HepG2 (cell line): ENCODE measurements around the gene GMFB. TPM values are rescaled to one million over a fixed set of nuclear protein-coding genes. Genes with fewer than 3 reads are reported as not detected.
A peak's percentile ranks its signal among the peaks of the same experiment; 100 is the strongest.

Experiments
- ARID2 ChIP-seq: sonication (generic); formaldehyde crosslinking; IDR thresholded peaks from 2 replicates; pipeline ENCODE4 v1.8.1; 2022; ENCODE audit warnings: mild to moderate bottlenecking, missing genetic modification reagents, borderline replicate concordance
- DNMT1 ChIP-seq: sonication (generic); formaldehyde crosslinking; IDR thresholded peaks from 2 replicates; pipeline ENCODE4 v1.5.1; 2020; ENCODE audit warnings: mild to moderate bottlenecking, missing genetic modification reagents
- JARID2 ChIP-seq: sonication (generic); formaldehyde crosslinking; IDR thresholded peaks from 2 replicates; pipeline ENCODE4 v1.8.1; 2023; ENCODE audit warnings: missing genetic modification reagents, inconsistent platforms; ENCODE audit not compliant: insufficient replicate concordance
- KDM5A ChIP-seq: fragments of 200-600 bp; sonication (generic); IDR thresholded peaks from 2 replicates; pipeline ENCODE4 v1.7.0; 2018; ENCODE audit warnings: antibody characterized with exemption, mild to moderate bottlenecking, low read length, borderline replicate concordance
- KLF9 ChIP-seq: IDR thresholded peaks from 2 replicates; pipeline ENCODE4 v1.6.1; 2016; ENCODE audit warnings: low read depth
- NBN ChIP-seq: fragments of 450-650 bp; conservative IDR thresholded peaks from 2 replicates; pipeline ENCODE4 v1.6.1; 2017
- SATB2 ChIP-seq: sonication (generic); formaldehyde crosslinking; IDR thresholded peaks from 2 replicates; pipeline ENCODE4 v1.5.0; 2020; ENCODE audit warnings: missing genetic modification reagents
- SIN3B ChIP-seq: fragments of 150-350 bp; IDR thresholded peaks from 2 replicates; pipeline ENCODE4 v1.6.1; 2014; ENCODE audit warnings: low read length
- SIX1 ChIP-seq: sonication (generic); formaldehyde crosslinking; IDR thresholded peaks from 2 replicates; pipeline ENCODE4 v1.4.0; 2020; ENCODE audit warnings: missing genetic modification reagents, borderline replicate concordance
- SUZ12 ChIP-seq: fragments of 150-350 bp; IDR thresholded peaks from 2 replicates; pipeline ENCODE4 v1.6.1; 2014; ENCODE audit warnings: low read depth, low read length
- U2AF1 ChIP-seq: fragments of 200-400 bp; formaldehyde crosslinking; optimal IDR thresholded peaks from 2 replicates; pipeline ENCODE3; 2017; ENCODE audit warnings: mild to moderate bottlenecking, low read depth, low read length
- ZBTB38 ChIP-seq: sonication (generic); formaldehyde crosslinking; IDR thresholded peaks from 2 replicates; pipeline ENCODE4 v1.5.1; 2020; ENCODE audit warnings: mild to moderate bottlenecking, missing genetic modification reagents
- ZFY ChIP-seq: sonication (generic); formaldehyde crosslinking; IDR thresholded peaks from 2 replicates; pipeline ENCODE4 v1.4.0; 2020; ENCODE audit warnings: missing genetic modification reagents
- ZNF101 ChIP-seq: sonication (generic); formaldehyde crosslinking; IDR thresholded peaks from 2 replicates; pipeline ENCODE4 v1.4.0; 2020; ENCODE audit warnings: mild to moderate bottlenecking, low read depth, missing genetic modification reagents, borderline replicate concordance
- ZNF232 ChIP-seq: sonication (generic); formaldehyde crosslinking; IDR thresholded peaks from 2 replicates; pipeline ENCODE4 v1.4.0; 2020; ENCODE audit warnings: missing genetic modification reagents, borderline replicate concordance
- ZNF33B ChIP-seq: sonication (generic); formaldehyde crosslinking; IDR thresholded peaks from 2 replicates; pipeline ENCODE4 v1.5.1; 2020; ENCODE audit warnings: mild to moderate bottlenecking, missing genetic modification reagents
- ZNF451 ChIP-seq: sonication (generic); formaldehyde crosslinking; IDR thresholded peaks from 2 replicates; pipeline ENCODE4 v1.5.0; 2020; ENCODE audit warnings: mild to moderate bottlenecking, missing genetic modification reagents
- ZNF607 ChIP-seq: sonication (generic); formaldehyde crosslinking; IDR thresholded peaks from 2 replicates; pipeline ENCODE4 v1.5.1; 2020; ENCODE audit warnings: missing genetic modification reagents, mild to moderate bottlenecking, borderline replicate concordance
- ZNF879 ChIP-seq: sonication (generic); formaldehyde crosslinking; IDR thresholded peaks from 2 replicates; pipeline ENCODE4 v1.8.1; 2023; ENCODE audit warnings: missing genetic modification reagents
- polyA plus RNA-seq, 8 experiments: library from polyadenylated mRNA; depleted of rRNA in 3 of 8; stranded (reverse) in 7 of 8; unstranded in 1 of 8; fragments of >200 nt; fragmentation: Illumina TruSeq in 4 of 8; extraction: Trizol in 4 of 8; gene quantifications; 2 replicates each; pipeline versions ENCODE4 v1.2.1 to v1.2.3, GENCODE V29; 2011 to 2016; ENCODE audit warnings: low read depth in 4 of 8, missing spikeins in 1 of 8, mixed read lengths in 1 of 8; ENCODE audit not compliant: insufficient read depth in 1 of 8
- total RNA-seq, 5 experiments: library from RNA; depleted of rRNA; stranded (reverse); fragments of >200 nt; fragmentation: Illumina TruSeq; extraction: Trizol; gene quantifications; 2 replicates each; pipeline ENCODE4 v1.2.3, GENCODE V29; 2016; ENCODE audit warnings: low read depth in 1 of 5
- TF ChIP-seq, protein P1 (sequence below): sonication (generic); formaldehyde crosslinking; IDR thresholded peaks from 2 replicates; pipeline ENCODE4 v1.8.1; 2023; ENCODE audit warnings: mild to moderate bottlenecking, inconsistent platforms, moderate library complexity, missing genetic modification reagents, borderline replicate concordance
- TF ChIP-seq, protein P2 (sequence below): sonication (generic); formaldehyde crosslinking; IDR thresholded peaks from 2 replicates; pipeline ENCODE4 v1.8.0; 2023; ENCODE audit warnings: mild to moderate bottlenecking, missing genetic modification reagents
- TF ChIP-seq, protein P3 (sequence below): sonication (generic); formaldehyde crosslinking; IDR thresholded peaks from 2 replicates; pipeline ENCODE4 v1.4.0; 2020; ENCODE audit warnings: missing genetic modification reagents
- TF ChIP-seq, protein P4 (sequence below): sonication (generic); formaldehyde crosslinking; IDR thresholded peaks from 2 replicates; pipeline ENCODE4 v1.9.0; 2021; ENCODE audit warnings: missing genetic modification reagents, borderline replicate concordance
- TF ChIP-seq, protein P5 (sequence below): sonication (generic); formaldehyde crosslinking; IDR thresholded peaks from 2 replicates; pipeline ENCODE4 v1.4.0; 2020; ENCODE audit warnings: mild to moderate bottlenecking, missing genetic modification reagents

The GMFB gene
- total and polyA plus RNA-seq, 2 of the 13 experiments (the other 11 are each of a cell fraction or from before 2014, with no cell fraction given) = 17.3 to 68.2 TPM

DNA sequence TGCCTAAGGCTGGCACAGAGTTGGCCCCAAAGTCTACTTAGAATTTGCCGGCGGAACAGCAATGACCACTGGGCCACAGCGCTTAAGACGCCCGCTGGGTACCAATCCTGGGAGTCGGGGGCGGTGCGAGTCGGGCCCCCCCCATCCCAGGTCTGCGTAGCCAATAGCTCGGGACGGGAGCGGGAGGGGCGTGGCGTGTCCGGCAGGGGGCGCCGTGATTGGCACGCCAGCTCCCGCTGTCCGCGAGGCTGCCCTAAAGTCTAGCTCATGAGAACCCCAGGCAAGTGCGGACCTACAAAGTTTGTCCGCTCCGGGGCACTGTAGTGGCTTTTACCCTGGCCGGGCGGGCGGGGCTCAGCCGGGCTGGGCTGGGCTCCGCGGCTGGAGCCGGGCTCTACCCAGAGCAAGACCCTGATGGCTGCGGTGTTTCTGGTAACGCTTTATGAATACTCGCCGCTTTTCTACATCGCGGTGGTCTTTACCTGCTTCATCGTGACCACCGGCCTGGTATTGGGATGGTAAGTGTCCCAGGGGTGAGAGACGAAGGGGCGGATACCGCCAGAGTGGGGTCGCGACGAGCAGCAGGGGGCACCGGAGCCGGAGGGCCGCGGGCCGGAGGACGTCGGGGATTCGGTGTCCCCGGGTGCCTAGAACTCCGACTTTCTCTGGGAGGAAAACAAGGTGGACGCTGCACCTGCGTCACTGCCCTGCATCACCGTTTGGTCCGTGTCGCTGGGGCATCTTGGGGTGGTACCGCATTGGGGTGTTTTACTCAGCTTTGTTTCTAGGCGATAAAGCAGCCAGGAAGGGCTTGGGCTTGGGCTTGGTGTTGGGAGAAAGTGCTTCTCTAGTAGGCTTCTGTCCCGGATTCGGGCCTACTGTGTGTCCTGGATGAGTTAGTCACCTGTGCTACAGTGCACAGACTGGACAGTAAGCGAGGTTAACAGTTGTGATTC is 21.0 kb upstream of the GMFB start, which contains the start of gene CGRRF1 (continued):
- no peak for TF ChIP-seq U2AF1
- TF ChIP-seq, protein P1, sequence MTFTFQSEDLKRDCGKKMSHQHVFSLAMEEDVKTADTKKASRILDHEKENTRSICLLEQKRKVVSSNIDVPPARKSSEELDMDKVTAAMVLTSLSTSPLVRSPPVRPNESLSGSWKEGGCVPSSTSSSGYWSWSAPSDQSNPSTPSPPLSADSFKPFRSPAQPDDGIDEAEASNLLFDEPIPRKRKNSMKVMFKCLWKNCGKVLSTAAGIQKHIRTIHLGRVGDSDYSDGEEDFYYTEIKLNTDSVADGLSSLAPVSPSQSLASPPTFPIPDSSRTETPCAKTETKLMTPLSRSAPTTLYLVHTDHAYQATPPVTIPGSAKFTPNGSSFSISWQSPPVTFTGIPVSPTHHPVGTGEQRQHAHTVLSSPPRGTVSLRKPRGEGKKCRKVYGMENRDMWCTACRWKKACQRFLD (CRISPR knock-in tag) = 0 out of 2 replicates have a peak, but pooled peaks have one; percentile 53
- TF ChIP-seq KLF9 (CRISPR knock-in tag) = peak; percentile 62; the same call in 1 of the 2 replicates
- peak; percentile 93 for TF ChIP-seq KDM5A
- TF ChIP-seq ZNF451 (CRISPR knock-in tag) = no peak
- no peak for TF ChIP-seq SATB2
- TF ChIP-seq ZNF879 = no peak
- TF ChIP-seq, protein P2, sequence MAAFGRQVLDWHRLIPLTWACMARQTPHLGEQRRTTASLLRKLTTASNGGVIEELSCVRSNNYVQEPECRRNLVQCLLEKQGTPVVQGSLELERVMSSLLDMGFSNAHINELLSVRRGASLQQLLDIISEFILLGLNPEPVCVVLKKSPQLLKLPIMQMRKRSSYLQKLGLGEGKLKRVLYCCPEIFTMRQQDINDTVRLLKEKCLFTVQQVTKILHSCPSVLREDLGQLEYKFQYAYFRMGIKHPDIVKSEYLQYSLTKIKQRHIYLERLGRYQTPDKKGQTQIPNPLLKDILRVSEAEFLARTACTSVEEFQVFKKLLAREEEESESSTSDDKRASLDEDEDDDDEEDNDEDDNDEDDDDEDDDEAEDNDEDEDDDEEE = peak; percentile 94; the same call in 1 of the 2 replicates
- peak; percentile 32; the same call in 1 of the 2 replicates for TF ChIP-seq ZNF232 (CRISPR knock-in tag)
- no peak for TF ChIP-seq NBN
- TF ChIP-seq SUZ12 = no peak
- no peak; the same call in 1 of the 2 replicates for TF ChIP-seq ZNF33B
- peak; percentile 77; the same call in 1 of the 2 replicates for TF ChIP-seq ZNF607 (CRISPR knock-in tag)
- no peak for TF ChIP-seq ZNF101 (CRISPR knock-in tag)
- no peak for TF ChIP-seq SIX1
- TF ChIP-seq, protein P3, sequence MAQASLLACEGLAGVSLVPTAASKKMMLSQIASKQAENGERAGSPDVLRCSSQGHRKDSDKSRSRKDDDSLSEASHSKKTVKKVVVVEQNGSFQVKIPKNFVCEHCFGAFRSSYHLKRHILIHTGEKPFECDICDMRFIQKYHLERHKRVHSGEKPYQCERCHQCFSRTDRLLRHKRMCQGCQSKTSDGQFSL (CRISPR knock-in tag) = peak; percentile 96
- TF ChIP-seq, protein P4, sequence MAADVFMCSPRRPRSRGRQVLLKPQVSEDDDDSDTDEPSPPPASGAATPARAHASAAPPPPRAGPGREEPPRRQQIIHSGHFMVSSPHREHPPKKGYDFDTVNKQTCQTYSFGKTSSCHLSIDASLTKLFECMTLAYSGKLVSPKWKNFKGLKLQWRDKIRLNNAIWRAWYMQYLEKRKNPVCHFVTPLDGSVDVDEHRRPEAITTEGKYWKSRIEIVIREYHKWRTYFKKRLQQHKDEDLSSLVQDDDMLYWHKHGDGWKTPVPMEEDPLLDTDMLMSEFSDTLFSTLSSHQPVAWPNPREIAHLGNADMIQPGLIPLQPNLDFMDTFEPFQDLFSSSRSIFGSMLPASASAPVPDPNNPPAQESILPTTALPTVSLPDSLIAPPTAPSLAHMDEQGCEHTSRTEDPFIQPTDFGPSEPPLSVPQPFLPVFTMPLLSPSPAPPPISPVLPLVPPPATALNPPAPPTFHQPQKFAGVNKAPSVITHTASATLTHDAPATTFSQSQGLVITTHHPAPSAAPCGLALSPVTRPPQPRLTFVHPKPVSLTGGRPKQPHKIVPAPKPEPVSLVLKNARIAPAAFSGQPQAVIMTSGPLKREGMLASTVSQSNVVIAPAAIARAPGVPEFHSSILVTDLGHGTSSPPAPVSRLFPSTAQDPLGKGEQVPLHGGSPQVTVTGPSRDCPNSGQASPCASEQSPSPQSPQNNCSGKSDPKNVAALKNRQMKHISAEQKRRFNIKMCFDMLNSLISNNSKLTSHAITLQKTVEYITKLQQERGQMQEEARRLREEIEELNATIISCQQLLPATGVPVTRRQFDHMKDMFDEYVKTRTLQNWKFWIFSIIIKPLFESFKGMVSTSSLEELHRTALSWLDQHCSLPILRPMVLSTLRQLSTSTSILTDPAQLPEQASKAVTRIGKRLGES (CRISPR knock-in tag) = no peak
- TF ChIP-seq SIN3B = 0 out of 2 replicates have a peak, but pooled peaks have one; percentile 44
- TF ChIP-seq ZFY (CRISPR knock-in tag) = peak; percentile 88
- TF ChIP-seq, protein P5, sequence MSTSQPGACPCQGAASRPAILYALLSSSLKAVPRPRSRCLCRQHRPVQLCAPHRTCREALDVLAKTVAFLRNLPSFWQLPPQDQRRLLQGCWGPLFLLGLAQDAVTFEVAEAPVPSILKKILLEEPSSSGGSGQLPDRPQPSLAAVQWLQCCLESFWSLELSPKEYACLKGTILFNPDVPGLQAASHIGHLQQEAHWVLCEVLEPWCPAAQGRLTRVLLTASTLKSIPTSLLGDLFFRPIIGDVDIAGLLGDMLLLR = no peak; the same call in 1 of the 2 replicates
- TF ChIP-seq DNMT1 = no peak
- peak; percentile 72; the same call in 1 of the 2 replicates for TF ChIP-seq ZBTB38
- no peak for TF ChIP-seq ARID2 (CRISPR knock-in tag)
- peak; percentile 36 for TF ChIP-seq JARID2 (CRISPR knock-in tag)
